ENCODE data around the gene USP15.
A peak's percentile ranks its signal among the peaks of the same experiment; 100 is the strongest.

The USP15 gene

DNA sequence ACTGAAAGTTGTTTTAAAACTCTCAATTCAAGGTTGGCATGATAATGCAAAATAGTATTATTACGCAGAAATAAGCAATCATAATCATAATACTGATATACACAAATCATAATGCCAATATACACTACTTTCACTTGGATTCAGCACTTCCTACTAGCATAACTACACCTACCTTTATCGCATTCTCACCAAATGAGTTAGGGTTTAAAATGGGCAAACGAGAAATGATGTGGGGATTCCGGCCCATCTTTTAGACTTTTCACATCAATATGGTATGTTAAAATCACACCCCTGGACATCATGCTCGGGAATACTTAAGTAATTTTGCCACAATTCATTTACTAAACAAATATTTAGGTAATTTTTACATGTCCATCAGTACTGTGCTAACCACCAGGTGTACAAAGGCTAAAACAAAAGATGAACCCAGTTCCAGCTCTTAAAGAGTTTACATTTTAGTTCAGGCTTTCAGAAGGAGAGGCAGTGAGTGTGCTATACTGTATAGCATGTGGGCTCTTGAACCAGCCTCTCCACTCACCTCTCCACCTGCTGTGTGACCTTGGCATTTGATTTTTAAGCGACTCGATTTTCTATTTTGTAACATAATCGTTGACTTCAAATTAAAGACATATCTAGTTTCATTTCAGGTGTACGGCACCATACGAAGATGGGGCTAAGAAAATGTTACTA, 1.1 kb upstream of the USP15 start:
- peak; percentile 72 for DNase-seq

DNA sequence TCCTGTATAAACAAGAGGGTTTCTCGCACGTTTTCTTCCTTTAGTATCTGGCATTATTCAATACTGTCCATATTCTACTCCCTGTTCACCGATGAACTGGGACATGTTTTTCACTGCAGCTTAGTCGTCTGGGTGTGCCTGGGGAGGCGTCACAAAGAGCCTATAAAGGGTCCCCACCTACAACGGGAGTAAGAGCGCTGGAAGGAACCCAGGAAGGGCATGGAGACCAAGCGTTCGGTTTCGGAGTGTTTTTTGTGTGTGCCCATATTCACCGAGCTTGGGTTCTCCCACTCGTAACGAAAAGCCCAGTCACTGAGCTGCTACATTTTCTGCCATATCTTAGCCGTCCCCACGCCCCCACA, 592 bp upstream of the USP15 start:
- peak; percentile 73 for DNase-seq

DNA sequence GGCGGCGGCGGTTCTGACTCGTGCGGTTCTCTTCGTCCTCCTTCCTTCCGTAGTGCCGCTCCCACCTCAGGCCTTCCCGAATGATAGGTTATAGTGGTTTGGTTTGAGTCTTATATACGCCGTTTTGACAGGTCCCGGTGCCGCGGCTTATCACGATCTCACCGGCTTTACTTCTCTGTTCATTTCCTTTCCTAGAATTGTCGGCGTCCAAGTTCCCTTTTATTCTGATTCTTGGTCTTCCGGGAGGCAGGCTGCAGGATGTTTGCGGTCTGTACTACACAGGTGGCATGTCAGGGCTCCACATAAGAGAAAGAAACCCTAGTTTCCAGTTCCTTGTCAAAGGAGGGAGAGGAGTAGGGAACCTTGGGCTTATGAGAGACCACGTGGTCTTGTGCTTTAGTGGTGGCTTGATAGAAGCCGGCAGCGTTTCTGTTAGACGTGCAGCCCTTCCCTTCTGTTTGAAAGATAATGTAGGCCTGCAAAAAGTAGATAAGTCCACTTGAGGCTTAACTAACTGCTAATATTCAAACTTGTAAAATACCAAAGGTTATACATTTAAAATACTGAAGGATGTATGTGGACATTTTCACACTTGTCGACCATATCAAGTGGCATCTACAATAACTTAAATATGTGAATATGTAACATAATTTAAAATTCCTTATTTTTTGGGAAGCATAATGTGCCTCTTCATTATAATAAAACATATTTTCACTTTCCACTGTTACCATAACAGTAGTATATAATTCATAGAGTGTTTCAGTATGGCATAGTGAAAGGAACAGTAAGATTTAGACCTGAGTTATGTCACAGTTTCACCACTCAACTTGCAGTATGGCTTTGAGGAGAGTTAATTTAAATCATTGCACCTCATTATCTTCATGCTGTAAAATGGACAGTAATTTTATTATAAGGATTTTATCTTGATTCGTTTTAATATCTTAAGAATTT, 804 bp downstream of the USP15 start:
- DNase-seq: peak; percentile 63

DNA sequence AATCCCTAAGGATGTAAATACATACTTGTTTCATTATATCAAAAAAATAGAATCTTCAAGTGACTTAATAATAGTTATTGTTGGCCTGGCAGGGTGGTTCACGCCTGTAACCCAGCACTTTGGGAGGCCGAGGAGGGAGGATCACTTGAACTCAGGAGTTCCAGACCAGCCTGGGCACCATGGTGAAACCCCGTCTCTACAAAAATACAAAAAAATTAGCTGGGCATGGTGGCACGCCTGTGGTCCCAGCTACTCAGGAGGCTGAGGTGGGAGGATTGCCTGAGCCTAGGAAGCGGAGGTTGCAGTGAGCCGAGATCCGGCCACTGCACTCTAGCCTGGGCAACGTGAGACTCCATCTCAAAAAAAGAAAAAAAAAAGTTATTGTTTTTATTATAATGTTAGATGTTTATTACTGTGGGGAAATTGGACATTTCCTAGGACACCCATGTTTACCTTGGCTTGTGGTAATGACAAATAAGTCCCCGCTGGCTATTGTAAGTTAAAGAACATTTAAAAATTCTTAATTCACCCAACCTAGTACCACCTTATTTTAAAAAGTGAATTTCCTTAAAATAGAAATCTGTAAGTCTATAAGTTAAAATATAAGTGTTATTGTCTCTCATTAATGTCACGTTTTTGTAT, 1.8 kb downstream of the USP15 start:
- DNase-seq: no peak

DNA sequence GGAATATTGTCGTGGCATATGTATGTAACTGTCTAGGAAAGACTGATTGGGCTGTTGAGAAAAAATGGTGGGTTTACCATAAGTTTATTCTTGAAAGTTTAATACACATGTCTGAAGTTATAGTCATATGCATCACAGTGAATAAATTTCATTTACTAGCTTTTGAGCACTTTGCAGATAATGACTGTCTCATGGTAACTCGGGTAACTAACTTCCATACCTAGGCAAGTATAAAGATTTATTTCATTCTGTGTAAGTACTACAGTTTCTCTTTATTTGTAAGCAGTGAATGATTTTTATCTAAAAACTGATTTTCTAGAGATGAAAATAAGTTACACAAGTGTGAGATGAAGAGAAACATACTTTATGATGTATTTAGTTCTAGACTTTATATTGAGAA, 3.0 kb downstream of the USP15 start:
- DNase-seq: no peak

GRCh38 chr12:62263966-62264365, 3.8 kb downstream of the USP15 start:
- no peak for DNase-seq

GRCh38 chr12:62264706-62265105, 4.5 kb downstream of the USP15 start:
- no peak for DNase-seq

- DNase-seq: no peak
Measured at GRCh38 chr12:62265511-62265910, 5.3 kb downstream of the USP15 start.

DNA sequence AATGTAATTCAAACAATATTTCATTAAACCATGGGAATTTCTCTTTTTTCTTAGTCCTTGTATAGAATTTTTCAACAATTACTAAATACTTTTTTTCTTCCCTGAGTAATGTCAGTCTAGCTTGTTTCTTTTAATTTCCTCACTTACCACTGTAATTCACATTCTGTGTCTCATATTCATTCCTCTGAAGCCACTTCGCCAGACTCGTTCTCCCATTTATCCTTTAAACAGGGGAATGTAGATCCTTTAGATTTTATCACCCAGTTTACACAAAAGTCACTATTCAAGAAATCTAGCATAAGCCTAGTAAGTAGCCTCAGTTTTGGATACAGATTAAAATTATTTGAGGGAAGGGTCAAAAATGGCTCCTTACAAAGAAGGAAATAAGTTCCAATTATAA, 6.8 kb downstream of the USP15 start:
- DNase-seq: no peak

DNA sequence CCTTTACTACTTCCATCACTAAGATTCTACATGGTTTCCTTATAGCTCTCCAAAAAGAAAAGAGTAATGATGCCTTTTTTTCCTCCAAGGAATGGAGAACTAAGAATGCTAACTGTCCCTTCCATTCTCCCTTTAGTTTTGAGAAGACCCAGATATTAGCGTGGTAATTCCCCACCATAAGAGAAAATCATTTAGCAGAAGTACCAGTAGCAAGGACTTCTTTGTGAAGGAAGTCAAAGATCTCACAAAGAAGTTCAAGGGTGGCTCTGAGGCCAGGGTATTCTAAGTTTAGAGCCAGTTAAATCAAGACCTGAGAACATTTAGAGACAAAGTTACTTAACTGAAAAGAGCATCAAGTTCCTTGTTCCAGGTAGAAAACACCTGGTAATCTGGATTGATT, 7.3 kb downstream of the USP15 start:
- DNase-seq: no peak

- no peak for DNase-seq
Measured at GRCh38 chr12:62268956-62269355, 8.8 kb downstream of the USP15 start.

DNA sequence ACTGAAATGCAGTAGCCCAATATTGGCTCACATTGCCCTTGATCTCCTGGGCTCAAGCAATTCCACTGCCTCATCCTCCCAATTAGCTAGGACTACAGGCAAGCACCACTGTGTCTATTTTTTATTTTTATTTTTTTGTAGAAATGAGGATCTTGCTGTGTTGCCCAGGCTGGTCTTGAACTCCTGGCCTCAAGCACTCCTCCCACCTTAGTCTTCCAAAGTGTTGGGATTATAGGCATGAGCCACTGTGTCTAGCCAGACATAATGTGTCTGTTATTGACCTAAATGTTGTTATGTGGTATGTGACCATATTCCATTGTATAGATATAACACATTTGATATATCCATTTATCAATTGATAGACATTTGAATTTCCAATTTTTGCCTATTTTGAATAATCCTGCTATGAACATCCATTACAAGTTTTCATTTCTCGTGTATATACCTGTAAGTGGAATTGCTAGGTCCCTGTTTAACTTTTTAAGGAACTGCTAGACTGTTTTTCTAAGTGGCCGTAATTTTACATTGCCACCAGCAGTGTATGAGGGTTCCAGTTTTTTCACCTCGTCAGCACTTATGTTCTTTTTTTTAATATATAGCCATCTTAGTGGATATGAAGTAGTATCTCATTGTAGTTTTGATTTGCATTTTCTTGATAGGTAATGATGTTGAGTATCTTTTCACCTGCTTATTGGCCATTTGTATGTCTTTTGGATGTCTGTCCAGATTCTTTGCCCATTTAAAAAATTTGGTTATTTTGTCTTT, 9.4 kb downstream of the USP15 start:
- no peak for DNase-seq

DNA sequence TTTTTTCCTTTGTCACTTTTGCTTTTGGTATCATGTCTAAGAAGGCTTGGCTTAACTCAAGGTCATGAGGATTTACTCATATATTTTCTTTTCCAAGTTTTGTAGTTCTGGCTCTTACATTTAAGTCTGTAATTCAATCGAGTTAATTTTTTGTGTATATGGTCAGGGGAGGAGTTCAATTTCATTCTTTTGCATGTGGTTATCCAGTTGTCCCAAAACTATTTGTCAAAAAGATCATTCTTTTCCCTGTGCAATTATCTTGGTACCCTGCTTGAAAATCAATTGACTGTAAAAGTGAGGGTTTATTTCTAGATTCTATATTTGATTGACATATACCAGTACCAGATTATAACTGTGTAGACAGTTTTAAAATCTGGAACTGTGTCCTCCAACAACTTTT, 10.2 kb downstream of the USP15 start:
- DNase-seq: no peak

GRCh38 chr12:62270872-62271271, 10.7 kb downstream of the USP15 start:
- no peak for DNase-seq

DNA sequence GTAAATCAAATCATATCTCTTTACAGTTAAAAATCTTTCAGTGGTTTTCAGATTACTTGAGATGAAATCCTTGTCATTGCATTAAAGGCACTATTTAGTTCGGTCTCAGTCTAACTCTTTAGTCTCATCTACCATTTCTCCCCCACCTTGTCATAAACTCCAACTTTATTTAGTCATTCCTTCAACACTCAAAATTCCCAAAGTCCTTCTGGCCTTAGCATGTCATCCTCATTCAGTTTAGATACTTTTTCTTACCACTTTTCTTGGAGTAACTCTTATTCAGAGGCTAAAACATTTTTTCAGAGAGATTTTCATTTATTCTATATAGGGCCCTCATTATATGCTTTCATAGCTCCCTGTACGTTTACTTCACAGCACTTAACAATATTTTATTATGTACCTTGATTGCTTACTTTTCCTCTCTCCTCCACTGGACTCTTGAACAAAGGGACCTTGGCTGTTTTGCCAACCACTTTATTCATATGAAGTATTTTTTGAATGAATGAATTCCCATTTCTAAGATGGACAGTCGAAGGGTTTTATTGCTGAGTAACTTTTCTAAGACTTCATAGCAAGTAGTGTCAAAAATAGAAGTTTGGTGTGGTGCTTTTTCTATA, 12.8 kb downstream of the USP15 start:
- DNase-seq: no peak

- DNase-seq: no peak
Measured at GRCh38 chr12:62273724-62274380, 13.6 kb downstream of the USP15 start.

- no peak for DNase-seq
Measured at GRCh38 chr12:62278022-62278421, 17.8 kb downstream of the USP15 start.

GRCh38 chr12:62279058-62279457, 18.9 kb downstream of the USP15 start:
- no peak for DNase-seq

GRCh38 chr12:62279961-62280360, 19.8 kb downstream of the USP15 start:
- no peak for DNase-seq

DNA sequence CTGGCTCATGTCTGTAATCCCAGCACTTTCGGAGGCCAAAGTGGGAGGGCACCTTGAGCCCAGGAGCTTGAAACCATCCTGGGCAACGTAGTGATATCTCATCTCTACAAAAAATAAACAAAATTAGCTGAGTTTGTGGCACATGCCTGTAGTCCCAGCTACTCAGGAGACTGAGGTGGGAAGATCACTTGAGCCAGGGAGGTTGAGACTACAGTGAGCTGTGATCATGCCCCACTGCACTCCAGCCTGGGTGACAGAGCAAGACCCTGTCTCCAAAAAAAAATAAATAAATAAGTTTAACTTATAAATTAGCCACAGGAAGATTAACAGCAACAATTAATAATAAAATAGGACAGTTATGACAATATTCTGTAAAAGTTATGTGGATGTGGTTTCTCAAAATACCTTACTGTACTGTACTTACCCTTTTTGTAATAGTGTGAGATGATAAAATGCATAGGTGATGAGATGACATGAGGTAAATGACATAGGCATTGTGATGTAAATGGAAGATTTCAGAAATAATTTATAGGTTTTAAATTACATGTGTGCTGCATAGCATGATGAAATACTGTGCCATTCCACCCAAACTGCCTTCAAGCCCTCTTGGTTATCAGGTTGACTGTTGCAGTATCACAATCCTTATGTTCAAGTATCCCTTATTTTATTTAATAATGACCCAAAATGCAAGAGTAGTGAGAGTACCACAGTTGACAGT, 22.0 kb downstream of the USP15 start:
- DNase-seq: no peak

DNA sequence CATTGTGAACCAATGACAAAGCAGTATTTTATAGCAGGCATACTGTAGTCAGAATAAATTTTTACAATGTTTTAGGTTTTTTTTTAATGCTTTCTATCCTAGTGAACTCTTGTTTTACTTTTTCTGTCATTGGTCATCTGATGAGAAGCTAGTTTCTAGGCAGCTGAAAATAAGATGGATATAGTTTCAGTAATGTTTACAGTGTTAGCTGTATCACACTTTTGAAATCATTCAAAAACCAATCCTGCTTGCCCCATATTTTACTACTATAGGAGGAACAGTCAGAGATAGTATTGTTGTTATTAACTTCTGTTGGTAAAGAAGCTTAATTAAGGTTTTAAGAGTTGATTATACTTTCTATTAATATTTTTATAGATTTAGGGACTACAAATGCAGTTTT, 24.5 kb downstream of the USP15 start:
- DNase-seq: no peak

All from NCI-H748 treated with DMSO at 0.1 percent for 48 hours (cell line).